ENCODE data around the gene COMMD7. TPM values are rescaled to one million over a fixed set of nuclear protein-coding genes. Genes with fewer than 3 reads are reported as not detected.

The COMMD7 gene
- total and polyA plus RNA-seq, 12 donors: 16.4 to 58.6 (median 40.4) TPM

DNA sequence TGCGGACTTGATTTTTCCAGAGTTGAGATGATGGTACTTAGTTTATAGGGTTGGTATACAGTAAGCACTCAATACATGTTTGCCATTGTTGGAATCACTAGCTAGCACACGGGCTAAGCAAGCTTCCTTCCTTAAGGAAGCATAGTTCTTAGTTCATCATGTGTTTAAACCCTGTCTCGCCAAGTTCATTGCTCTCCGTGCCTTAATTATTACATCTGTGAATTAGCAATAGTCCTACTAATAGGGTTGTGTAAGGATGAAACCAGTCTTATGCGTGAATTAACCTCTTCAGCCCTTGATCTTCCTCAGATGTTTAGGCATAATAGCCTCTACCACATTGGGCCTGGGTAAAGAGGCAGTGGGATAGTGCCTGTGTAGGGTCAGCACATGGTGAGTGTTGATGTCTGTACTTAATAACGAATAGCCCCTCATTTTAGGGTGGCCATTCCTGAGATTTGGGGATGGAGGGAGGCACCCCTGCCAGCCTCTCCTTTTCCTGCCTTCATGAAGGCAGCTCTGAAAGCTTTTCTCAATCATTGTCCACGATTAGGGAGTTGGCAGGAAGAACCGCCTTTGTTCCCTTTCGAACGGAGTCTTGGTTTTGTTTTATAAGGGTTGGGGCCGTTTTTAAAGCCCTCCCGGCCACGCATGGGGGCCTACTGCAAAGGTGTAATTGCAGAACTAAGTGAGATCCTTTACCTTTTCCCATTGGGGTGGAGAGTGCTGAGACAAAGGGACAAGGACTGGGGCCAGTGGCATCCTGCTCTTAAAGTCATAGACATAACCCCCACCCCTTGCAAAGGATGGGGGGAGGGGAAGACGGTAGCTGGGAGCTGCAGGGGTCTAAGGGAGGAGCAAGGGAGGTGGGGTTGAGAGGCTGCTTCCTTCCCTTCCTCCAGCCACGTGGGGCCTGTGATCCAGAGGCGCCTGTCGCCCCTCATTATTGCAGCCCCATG, 21.0 kb upstream of the COMMD7 start:
- no peak overlapping the region for H3K27ac ChIP-seq
- no peaks in the 10 kb centered on the region for H3K36me3 ChIP-seq (replicated peaks in 1 of 2)
- TF ChIP-seq POLR2A (IDR thresholded peaks at IDR 0.05): no peak
- TF ChIP-seq, protein P1, sequence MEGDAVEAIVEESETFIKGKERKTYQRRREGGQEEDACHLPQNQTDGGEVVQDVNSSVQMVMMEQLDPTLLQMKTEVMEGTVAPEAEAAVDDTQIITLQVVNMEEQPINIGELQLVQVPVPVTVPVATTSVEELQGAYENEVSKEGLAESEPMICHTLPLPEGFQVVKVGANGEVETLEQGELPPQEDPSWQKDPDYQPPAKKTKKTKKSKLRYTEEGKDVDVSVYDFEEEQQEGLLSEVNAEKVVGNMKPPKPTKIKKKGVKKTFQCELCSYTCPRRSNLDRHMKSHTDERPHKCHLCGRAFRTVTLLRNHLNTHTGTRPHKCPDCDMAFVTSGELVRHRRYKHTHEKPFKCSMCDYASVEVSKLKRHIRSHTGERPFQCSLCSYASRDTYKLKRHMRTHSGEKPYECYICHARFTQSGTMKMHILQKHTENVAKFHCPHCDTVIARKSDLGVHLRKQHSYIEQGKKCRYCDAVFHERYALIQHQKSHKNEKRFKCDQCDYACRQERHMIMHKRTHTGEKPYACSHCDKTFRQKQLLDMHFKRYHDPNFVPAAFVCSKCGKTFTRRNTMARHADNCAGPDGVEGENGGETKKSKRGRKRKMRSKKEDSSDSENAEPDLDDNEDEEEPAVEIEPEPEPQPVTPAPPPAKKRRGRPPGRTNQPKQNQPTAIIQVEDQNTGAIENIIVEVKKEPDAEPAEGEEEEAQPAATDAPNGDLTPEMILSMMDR (IDR thresholded peaks at IDR 0.05): no peak
- intact Hi-C loops (cut with DNase I): no loop called here
- no peaks in the 10 kb centered on the region for H3K27me3 ChIP-seq
- no peak for DNase-seq
- peaks cover 14% of the 10 kb centered on the region in 2 donors for H3K4me1 ChIP-seq (replicated peaks in 1 of 2)
- no peak overlapping the region for H3K4me3 ChIP-seq
- 68 to 76% (median 70%) methylated on average over 16 to 17 of the region's 17 CpGs for WGBS, 4 donors
- no peaks in the 10 kb centered on the region for H3K9me3 ChIP-seq (replicated peaks in 1 of 3)

DNA sequence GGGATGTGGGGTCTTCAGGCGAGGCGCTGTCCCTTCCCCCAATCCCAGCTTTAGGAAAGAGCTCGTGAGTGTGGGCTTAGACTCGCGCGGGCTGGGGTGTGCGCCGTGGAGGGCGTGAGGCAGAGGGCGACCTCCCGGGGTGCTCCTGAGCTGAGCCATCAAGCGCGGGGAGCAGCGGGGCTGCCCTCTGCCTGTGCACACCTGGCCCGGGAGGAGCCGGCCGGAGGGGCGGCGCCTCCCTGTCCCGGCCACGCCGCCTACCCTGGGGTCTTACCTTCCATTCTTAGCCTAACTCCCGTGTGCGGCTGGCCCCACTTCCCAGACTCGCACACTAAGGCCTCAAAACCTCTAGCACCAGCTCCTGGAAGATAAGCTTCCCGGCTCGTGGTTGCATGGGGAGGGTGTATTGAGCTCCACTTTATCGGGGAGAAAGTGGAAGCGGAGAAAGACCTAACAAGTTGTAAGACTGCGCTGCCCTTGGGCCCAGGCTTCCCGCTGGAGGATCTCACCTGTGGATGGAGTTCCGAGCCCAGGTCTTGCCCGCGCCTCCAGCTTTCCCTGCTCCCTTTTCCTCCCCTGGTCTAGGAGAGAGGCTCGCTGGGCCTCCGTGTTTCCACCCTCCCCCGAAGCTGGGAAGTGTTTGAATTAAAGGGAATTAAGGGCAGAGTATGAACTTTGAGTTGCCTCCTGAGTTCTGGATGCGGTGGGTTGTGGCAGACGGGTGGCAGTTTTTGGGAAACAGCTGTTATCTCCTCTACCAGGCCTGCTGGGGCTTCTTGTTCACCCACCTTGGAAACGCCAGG, 20.1 kb upstream of the COMMD7 start:
- no peaks in the 10 kb centered on the region for H3K36me3 ChIP-seq (replicated peaks in 1 of 2)
- WGBS, 4 donors: 27 to 45% (median 36%) methylated on average over 13 to 40 of the region's 40 CpGs
- no peaks in the 10 kb centered on the region for H3K9me3 ChIP-seq (replicated peaks in 1 of 3)
- no peaks in the 10 kb centered on the region for H3K27me3 ChIP-seq
- TF ChIP-seq, protein P1 (IDR thresholded peaks at IDR 0.05): no peak
- no peak for TF ChIP-seq POLR2A (IDR thresholded peaks at IDR 0.05)
- H3K27ac ChIP-seq: no peak overlapping the region
- peaks cover 14% of the 10 kb centered on the region in 2 donors for H3K4me1 ChIP-seq (replicated peaks in 1 of 2)
- intact Hi-C loops (cut with DNase I): no loop called here
- no peak for DNase-seq
- H3K4me3 ChIP-seq: peak overlapping the region in 3 of 4 donors; percentile 56 to 100 (median 91)

DNA sequence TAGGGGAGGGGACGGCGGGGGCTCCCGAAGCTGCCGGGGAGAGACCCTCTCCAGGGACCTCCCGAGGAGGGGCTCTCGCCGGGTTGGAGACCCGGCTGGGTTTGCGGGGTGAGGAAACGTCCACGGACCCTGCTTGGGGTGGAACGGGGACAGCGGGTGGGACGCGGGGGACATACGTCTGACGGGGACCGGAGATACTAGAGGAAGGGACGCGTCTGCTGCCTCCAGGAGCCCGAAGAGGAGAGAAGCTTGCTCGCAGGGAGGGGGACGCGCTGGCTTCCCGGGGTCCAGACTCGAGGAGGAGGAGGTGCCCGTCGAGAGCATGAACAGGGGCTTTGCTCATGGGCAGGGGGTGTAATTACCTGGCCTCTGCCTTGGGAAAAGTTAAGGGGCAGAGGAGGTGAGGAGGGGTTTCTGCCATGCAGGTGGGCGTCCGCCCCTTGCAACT, 19.5 kb upstream of the COMMD7 start:
- intact Hi-C loops (cut with DNase I): no loop called here
- Histone ChIP-seq H3K4me1 (replicated peaks in 1 of 2) (peaks cover 14% of the 10 kb centered on the region in 2 donors), H3K9me3 (replicated peaks in 1 of 3) (no peaks in the 10 kb centered on the region), H3K36me3 (replicated peaks in 1 of 2) (no peaks in the 10 kb centered on the region), H3K27ac (no peak overlapping the region), H3K27me3 (no peaks in the 10 kb centered on the region), H3K4me3 (peak overlapping the region; percentile 56 to 100 (median 88))
- TF ChIP-seq, protein P1 (IDR thresholded peaks at IDR 0.05): no peak
- TF ChIP-seq POLR2A (IDR thresholded peaks at IDR 0.05): no peak
- DNase-seq: peak in 3 of 7 donors; percentile 18 to 27 (median 26)
- 0 to 1% (median 0%) methylated on average over 2 to 30 of the region's 30 CpGs for WGBS, 4 donors
